Measurements from ENCODE around the gene KDM3A.

DNA sequence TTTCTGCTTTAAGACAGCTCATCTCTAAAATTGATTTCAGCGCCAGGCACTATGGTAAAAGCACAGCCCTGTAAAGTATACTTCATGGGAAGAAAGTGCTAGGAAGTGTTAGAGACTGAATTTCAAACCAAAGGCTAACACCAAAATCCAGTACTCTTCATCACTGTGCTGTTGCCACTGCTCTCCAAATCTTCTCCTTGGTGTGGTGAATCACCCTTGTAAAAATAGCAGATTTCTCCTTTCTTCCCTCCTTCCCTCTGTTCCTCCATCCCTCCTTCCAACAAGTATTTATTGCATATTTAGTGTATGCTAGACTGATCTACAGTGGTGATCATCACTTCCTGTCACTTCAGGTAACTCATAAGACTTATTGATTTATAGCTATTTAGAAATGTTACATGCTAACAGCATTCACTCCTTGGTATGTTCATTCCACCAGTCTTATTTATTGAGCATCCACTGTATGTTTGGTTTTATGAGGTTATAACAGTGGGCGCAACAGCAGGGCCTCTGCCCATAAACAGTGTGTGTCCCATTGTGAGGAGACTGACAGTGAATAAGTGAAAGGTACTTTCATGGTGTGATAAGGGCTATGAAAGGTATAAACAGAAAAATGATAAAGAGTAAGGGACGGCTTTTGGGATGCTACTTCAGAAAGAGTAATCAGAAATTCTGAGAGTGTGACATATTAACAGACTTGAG is 20.0 kb downstream of the KDM3A start:
- TF ChIP-seq, protein P1, sequence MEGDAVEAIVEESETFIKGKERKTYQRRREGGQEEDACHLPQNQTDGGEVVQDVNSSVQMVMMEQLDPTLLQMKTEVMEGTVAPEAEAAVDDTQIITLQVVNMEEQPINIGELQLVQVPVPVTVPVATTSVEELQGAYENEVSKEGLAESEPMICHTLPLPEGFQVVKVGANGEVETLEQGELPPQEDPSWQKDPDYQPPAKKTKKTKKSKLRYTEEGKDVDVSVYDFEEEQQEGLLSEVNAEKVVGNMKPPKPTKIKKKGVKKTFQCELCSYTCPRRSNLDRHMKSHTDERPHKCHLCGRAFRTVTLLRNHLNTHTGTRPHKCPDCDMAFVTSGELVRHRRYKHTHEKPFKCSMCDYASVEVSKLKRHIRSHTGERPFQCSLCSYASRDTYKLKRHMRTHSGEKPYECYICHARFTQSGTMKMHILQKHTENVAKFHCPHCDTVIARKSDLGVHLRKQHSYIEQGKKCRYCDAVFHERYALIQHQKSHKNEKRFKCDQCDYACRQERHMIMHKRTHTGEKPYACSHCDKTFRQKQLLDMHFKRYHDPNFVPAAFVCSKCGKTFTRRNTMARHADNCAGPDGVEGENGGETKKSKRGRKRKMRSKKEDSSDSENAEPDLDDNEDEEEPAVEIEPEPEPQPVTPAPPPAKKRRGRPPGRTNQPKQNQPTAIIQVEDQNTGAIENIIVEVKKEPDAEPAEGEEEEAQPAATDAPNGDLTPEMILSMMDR (IDR thresholded peaks at IDR 0.05): no peak
- no peak for TF ChIP-seq POLR2A (IDR thresholded peaks at IDR 0.05)
